Loucy (cell line): ENCODE measurements around the gene MYO1D.

Experiments used
- EZH2phosphoT487 ChIP-seq: fragments of 200-600 bp; IDR thresholded peaks from 2 replicates; pipeline ENCODE4 v1.6.1; 2018; ENCODE audit warnings: antibody characterized with exemption, mild to moderate bottlenecking, moderate library complexity, borderline replicate concordance
- TF ChIP-seq, protein P1 (sequence below): fragments of 200-600 bp; sonication (generic); conservative IDR thresholded peaks from 2 replicates; pipeline ENCODE4 v1.5.1; 2014; ENCODE audit warnings: mild to moderate bottlenecking, antibody characterized with exemption, low read length

DNA sequence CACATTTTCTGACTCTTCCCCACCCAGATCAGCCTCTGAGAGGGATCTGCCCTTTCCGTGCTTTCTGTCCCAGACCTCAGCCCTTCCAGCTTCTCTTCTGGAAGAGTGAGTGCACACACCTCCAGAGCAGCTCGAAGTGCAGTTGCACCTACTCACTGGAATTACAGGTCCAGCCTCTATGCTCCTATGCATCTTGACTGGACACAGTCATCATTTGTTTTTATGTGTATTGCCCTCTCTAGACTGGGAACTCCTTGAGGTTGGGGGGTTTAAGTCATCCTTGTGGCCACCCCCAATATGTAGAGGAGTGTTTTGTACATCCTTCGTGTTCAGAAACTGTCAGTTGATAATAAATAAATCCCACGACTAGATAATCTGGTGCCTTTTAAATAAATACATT, 308.2 kb downstream of the MYO1D start:
- TF ChIP-seq, protein P1, sequence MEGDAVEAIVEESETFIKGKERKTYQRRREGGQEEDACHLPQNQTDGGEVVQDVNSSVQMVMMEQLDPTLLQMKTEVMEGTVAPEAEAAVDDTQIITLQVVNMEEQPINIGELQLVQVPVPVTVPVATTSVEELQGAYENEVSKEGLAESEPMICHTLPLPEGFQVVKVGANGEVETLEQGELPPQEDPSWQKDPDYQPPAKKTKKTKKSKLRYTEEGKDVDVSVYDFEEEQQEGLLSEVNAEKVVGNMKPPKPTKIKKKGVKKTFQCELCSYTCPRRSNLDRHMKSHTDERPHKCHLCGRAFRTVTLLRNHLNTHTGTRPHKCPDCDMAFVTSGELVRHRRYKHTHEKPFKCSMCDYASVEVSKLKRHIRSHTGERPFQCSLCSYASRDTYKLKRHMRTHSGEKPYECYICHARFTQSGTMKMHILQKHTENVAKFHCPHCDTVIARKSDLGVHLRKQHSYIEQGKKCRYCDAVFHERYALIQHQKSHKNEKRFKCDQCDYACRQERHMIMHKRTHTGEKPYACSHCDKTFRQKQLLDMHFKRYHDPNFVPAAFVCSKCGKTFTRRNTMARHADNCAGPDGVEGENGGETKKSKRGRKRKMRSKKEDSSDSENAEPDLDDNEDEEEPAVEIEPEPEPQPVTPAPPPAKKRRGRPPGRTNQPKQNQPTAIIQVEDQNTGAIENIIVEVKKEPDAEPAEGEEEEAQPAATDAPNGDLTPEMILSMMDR, result no peak
- no peak for TF ChIP-seq EZH2phosphoT487
